Measurements from ENCODE around the gene COL11A2.

GRCh38 chr6:33198159-33198852 is 6.0 kb upstream of the COL11A2 start:
- TF ChIP-seq EZH2 (IDR thresholded peaks at IDR 0.05; ENCODE audit: borderline replicate concordance, insufficient read depth, low read length, poor library complexity, severe bottlenecking) (no peak), EP300 (conservative IDR thresholded peaks at IDR 0.05; ENCODE audit: poor library complexity, severe bottlenecking) (no peak), CTCF (IDR thresholded peaks at IDR 0.05; ENCODE audit: poor library complexity, severe bottlenecking) (no peak), POLR2AphosphoS5 (IDR thresholded peaks at IDR 0.05) (no peak), RAD21 (conservative IDR thresholded peaks at IDR 0.05) (no peak), TAF1 (IDR thresholded peaks at IDR 0.05; ENCODE audit: low read depth) (no peak), REST (IDR thresholded peaks at IDR 0.05; ENCODE audit: borderline replicate concordance) (no peak), MXI1 (conservative IDR thresholded peaks at IDR 0.05; ENCODE audit: poor library complexity, severe bottlenecking) (no peak)
